Thyroid gland (tissue), 4 donors: ENCODE results near the gene PPP2CA.

Experiments
- POLR2A ChIP-seq, 2 donors: fragments of 450-650 bp; IDR thresholded peaks; one replicate each; pipeline ENCODE4 v1.6.1; 2017; ENCODE audit warnings: antibody characterized with exemption in 2 of 2, mild to moderate bottlenecking in 2 of 2, moderate library complexity in 1 of 2
- TF ChIP-seq, protein P1 (sequence below), 6 experiments: fragments of 200-600 bp in 3 of 6; fragments of 450-650 bp in 3 of 6; sonication (generic) in 3 of 6; IDR thresholded peaks; one replicate each; pipeline ENCODE4 v1.5.1; 2016 to 2019; ENCODE audit warnings: antibody characterized with exemption in 6 of 6, mild to moderate bottlenecking in 2 of 6, inconsistent platforms in 1 of 6, moderate library complexity in 1 of 6

DNA sequence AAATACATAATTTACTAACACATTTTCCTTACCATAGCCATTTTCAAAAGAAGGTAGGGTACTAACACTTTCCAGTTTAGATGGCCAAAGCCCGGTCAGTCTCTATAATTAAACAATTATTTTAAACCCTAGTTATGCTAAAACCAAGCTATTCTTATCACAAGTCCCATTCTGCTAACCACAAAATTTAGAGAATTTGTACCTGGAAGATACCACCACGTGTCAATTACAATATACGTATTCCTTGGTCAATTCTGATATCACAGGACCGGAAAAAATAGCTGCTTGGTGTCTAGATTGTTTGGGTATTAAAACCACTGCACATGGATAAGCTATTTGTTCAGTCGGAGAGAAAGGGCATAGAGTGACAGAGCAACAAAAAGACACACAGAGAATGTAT is 30.2 kb downstream of the PPP2CA start:
- TF ChIP-seq, protein P1, sequence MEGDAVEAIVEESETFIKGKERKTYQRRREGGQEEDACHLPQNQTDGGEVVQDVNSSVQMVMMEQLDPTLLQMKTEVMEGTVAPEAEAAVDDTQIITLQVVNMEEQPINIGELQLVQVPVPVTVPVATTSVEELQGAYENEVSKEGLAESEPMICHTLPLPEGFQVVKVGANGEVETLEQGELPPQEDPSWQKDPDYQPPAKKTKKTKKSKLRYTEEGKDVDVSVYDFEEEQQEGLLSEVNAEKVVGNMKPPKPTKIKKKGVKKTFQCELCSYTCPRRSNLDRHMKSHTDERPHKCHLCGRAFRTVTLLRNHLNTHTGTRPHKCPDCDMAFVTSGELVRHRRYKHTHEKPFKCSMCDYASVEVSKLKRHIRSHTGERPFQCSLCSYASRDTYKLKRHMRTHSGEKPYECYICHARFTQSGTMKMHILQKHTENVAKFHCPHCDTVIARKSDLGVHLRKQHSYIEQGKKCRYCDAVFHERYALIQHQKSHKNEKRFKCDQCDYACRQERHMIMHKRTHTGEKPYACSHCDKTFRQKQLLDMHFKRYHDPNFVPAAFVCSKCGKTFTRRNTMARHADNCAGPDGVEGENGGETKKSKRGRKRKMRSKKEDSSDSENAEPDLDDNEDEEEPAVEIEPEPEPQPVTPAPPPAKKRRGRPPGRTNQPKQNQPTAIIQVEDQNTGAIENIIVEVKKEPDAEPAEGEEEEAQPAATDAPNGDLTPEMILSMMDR (IDR thresholded peaks at IDR 0.05) = no peak
- no peak for TF ChIP-seq POLR2A (IDR thresholded peaks at IDR 0.05)
